HG02885 (cell line): Measurements from ENCODE around the gene LENG8.
"Not testable (repeated sequence)": the region's sequence is repeated elsewhere in the genome, so short reads cannot be mapped to it uniquely, and the experiment has no call there.

Experiments
- ATAC-seq: cut with Tn5 transposase; IDR thresholded peaks from one replicate; pipeline ENCODE4 v1.9.1; 2021; ENCODE audit warnings: mild to moderate bottlenecking; ENCODE audit not compliant: unreplicated experiment, poor library complexity

Gene LENG8

DNA sequence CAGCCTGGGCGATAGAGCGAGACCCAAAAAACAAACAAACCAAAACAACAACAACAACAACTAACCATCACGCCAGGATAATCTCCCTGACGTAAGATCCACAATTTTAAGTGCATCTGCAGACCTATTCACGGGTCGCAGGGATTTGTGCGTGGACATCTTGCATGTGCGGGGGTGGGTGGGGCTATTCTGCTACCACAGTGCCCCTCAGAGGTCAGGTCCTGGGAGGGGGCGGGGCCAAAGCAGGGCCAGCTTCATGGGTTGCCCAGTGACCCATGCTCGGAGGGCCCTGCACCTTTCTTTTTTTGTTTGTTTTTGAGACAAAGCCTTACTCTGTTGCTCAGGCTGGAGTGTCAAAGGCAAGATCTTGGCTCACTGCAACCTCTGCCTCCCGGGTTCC is 26.7 kb downstream of the LENG8 start:
- ATAC-seq: no peak

DNA sequence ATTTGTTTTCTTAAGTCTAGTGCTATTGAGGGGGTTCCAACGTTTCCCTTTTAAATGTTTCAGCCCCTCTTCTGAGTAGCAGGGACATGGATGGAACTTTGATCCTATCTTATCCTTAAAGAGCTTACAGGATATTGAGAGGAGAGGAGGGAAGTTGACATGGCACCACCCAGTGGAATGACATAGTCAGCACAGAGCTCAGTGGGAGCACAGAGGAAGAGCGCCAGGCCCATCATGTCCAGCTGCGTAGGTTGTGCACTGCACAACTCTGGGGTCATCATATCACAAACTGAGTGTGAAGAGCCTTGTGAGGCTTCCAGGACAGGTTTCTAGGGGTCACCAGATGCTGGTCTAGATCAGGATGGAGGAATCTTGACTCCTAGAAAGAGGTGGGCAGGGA is 28.7 kb downstream of the LENG8 start:
- ATAC-seq: no peak

GRCh38 chr19:54478677-54479266 is 29.8 kb downstream of the LENG8 start:
- ATAC-seq: no peak

DNA sequence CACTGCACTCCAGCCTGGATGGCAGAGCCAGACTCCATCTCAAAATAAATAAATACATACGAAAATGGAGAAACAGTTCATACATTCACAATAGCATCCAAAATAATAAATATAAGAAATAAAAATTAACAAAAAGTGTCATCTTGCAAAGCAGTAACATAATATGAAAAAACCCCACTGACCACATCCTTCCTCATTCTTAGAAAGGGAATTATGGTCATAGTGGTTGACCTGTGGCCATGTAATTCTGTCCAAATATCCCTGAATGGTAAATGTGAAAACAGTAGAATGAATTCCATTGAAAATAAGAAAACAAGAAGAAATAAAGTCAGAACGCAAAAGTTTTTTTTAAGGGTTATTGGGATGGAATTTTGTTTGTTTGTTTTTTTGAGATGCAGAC is 31.1 kb downstream of the LENG8 start:
- ATAC-seq: no peak

- ATAC-seq: no peak
Measured at GRCh38 chr19:54481326-54481930, 32.4 kb downstream of the LENG8 start.

DNA sequence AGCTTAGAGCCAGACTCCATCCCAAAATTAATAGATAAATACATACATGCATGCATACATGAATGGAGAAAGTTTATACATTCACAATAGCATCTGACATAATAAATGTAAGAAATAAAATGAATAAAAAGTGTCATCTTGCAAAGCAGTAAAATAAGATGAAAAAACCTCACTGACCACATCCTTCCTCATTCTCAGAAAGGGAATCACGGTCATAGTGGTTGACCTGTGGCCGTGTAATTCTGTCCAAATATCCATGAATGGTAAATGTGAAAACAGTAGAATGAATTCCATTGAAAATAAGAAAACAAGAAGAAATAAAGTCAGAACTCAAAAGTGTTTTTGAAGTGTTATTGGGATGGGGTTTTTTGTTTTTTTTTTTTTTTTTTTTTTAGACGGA is 33.9 kb downstream of the LENG8 start:
- ATAC-seq: no peak

DNA sequence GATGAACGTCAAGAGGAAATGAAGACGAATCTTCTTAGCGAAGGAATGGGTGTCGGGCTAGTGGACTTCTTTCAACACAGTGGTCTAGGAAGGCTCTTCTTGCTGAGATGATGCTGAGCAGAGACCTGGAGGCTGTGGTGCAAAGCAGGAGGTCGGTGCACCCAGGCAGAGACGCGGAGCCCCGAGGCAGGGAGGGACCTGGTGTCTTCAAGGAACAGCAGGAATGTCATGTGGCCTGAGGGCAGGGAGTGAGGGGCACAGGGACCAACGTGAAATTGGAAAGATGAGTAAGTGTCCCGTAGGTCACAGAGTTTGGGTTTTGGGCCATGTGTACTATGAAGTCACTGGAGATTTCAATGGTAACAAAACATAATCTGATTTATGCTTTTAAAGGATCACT is 35.5 kb downstream of the LENG8 start:
- ATAC-seq: no peak

DNA sequence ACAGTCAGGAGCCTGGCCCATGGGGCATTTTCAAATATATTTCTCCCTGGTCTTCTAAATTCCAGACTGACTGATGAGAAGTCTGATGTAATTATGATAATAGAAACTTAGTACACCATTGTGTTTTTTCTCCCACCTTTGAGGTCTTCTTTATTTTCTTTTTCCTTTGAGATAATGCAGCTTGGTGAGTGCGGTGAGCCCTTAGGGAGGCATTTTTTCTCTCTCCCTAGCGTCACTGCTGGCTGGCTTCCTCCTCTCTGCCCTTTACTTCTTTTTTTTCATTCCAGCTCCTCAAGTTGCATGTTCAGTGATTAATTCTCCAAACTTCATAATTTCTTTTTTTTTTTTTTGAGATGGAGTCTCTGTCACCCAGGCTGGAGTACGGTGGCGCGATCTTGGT is 36.9 kb downstream of the LENG8 start:
- no peak for ATAC-seq

DNA sequence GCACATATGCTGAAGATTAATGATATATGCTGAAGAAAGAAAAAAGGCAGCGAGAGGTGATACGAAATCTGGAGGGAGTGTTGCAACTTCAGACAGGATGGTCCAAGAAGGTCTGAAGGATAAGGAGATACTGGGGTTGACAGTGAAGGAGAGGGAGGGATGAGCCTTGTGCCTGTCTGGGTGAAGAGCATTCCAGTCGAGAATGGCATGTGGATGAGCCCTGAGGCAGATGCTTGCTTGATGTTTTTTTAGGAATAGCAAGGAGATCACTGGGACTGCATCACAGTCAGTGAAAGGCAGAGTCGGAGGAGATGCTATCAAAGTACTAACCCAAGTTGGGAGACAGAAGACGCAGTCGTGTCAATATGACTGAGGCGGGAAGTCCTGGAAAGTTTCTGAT is 40.3 kb downstream of the LENG8 start:
- ATAC-seq: no peak

DNA sequence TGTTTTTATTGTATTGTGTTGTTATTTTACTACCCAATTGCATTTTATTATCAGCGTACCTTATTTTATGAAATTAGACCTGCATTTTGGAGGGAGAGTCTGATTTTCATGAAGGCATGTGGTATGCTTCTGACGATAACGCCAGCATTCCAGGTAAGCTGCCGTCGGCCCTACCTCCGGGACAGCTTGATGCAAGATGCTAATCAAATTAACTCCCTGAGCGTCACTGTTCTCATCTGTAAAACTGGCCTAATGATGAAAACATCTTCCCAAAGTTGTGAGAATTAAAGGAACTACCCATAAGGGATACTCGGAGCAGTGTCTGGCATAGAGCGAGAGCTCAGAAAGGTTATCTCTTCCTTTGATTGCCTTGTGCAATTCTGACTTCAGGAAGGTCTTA is 40.8 kb downstream of the LENG8 start:
- ATAC-seq: no peak

- no peak for ATAC-seq
Measured at GRCh38 chr19:54492568-54492967, 43.6 kb downstream of the LENG8 start.

DNA sequence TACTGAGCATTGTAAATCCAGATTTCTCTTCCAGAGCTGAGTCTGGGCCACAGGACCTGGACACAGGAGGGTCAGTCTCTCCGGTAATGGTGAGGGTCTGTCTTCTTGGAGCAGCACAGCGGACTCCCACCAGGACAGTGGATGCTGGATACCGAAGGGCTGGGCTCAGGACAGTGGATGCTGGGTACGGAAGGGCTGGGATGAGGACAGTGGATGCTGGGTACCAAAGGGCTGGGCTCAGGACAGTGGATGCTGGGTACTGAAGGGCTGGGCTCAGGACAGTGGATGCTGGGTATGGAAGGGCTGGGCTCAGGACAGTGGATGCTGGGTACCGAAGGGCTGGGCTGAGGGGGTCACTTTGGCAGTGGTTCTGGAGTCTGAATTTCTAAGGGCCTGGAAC is 44.1 kb downstream of the LENG8 start:
- not testable (repeated sequence) for ATAC-seq

GRCh38 chr19:54493967-54494585 is 45.1 kb downstream of the LENG8 start:
- ATAC-seq: no peak

GRCh38 chr19:54495284-54495683 is 46.3 kb downstream of the LENG8 start:
- ATAC-seq: not testable (repeated sequence)

DNA sequence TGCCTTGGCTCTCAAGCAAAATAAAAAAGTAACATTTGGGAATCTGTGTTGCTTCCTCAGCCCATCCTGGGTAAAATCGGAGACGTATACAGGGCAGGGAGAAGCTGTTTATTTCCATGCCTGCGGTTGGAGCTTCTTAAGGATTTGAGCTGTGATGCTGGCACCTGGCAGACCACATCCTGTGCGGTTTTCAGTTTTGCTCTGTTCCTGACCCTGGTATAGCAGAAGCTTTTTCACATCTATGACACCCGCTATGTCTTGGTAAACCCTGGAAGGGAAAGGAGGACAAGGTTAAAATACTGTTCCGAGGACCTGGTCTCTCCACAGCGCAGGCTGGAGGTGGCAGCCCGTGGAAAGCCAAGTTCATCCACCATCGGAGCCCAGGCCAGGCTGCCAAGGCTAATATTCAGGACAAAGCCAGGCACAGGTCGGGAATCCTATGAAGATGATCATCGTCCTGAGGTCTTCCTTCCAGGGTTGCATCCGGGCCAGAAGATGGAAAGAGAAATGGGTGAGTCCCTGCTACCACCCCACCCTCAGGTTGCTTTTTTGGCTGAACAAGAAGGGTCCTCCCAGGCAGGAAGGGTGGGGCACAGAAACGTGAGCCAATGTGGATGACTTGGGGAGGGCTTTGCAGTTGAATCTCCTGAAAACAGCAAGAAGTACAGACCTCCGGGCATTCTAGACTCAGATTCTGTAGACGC is 48.9 kb downstream of the LENG8 start:
- not testable (repeated sequence) for ATAC-seq

DNA sequence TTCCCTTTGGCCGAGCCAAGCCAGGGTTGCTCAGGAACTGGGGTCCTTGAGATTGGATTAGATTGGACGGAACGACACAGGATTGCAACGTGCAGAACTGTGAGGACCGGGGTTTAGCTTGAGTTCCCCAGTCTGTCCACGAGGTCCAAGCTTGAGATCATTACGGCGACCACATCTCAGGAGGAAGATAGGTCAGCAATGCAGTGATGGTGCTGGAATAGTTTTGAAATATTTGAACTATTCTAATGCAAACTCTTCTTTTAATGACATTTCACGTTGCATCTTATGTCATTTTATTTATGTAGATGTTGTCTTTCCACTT is 49.4 kb downstream of the LENG8 start:
- ATAC-seq: not testable (repeated sequence)

DNA sequence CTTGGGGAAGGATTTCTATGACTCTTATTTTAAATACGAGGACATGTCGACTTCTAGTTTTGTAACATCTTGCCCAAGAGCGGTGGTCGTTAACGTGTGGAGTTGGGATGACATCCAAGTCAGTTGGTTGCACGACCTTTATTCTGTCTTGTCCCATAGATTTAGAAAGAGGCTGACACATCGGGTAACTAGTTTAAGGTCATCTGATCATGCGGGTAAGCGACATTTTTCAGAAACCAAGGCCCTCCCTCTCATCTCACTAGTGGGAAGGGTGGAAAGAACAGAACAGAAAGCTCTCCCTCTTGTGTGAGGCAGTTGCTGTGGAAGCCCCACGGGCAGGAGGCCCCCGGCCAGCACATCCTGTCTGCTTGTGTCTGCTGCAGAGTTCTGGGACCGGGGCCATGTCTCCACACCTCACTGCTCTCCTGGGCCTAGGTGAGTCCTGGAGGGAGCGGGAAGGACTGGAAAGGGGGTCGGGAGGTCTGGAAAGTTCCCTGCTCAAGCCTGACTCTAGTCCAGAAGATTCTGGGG is 53.6 kb downstream of the LENG8 start, which contains the start of gene LAIR2:
Gene LAIR2, plus strand, starts transcription at position 314 of the 531 bp plus-strand sequence. Its CDS starts 88 bp downstream, at position 402.
- ATAC-seq: no peak

- ATAC-seq: not testable (repeated sequence)
Measured at GRCh38 chr19:54505542-54505941, 56.5 kb downstream of the LENG8 start.

DNA sequence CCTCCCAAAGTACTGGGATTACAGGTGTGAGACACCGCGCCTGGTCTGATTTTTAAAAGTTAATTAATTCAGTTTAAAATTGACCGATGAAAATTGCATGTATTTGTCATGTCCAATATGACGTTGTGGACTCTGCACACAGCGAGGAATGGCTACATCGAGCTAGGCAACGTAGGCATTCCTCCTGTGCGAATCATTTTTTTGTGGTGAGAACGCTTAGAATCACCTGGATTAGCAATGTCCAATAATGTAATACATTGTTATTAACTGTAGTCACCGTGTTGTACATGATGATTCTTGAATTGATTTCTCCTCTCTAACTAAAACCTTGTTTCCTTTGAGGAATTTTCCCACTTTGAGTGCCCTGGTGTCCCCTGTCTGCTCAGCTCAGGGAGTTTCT is 57.1 kb downstream of the LENG8 start:
- no peak for ATAC-seq

DNA sequence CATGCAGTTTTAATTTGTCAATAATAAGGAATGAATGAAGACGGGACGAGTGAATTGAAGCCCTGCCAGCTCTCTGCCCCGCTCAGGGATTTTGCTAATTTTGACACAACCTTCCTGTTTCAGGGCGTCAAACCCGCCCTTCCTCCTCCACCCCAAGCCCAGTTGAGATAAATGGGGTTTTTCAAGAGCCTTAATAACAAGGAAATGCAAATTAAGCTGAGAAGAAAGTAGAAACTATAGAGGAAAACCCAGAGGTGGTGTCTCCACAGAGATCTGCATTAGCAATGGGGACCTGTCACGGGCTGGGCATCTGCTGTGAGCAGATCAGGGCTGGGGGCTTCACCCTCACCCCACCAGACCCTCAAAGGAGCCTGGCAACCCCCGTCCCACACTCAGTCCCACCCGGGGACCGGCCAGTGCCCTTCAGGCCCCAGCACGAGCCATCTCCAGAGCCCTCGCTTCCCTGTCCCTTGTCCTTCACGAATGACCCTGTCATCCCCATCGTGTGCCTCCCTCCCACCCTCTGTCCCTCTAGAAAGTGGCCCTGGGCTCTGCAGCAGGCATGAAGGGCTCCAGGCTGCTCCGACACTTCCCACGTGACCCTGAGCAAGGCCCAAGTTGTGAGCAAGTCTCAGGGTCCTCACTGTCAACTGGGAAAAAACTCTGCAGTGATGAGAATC is 58.2 kb downstream of the LENG8 start:
- ATAC-seq: not testable (repeated sequence)

- no peak for ATAC-seq
Measured at GRCh38 chr19:54507824-54508223, 58.8 kb downstream of the LENG8 start.
